IMR-90 (cell line): ENCODE measurements around the gene ANKRD40. TPM values are rescaled to one million over a fixed set of nuclear protein-coding genes. Genes with fewer than 3 reads are reported as not detected.

Experiments
- ATAC-seq: fragments of 200-7000 bp; cut with Tn5 transposase; 2 replicates; pipeline ENCODE4 v1.9.1; 2020; ENCODE audit warnings: low read depth, mild to moderate bottlenecking, moderate library complexity
- BruUV-seq: library from RNA; stranded (reverse); fragments of 400-500 nt; replicated peaks from 2 replicates; lab custom pipeline; 2021; lab: Mats Ljungman, UMichigan
- CTCF ChIA-PET: fragments of 300-600 bp; formaldehyde crosslinking; extraction: SDS; loops from one replicate; lab custom pipeline; 2021; ENCODE audit warnings: antibody characterized with exemption; lab: Yijun Ruan, JAX
- POLR2A ChIA-PET: fragments of 300-600 bp; sonication (Branson Sonifier 250); formaldehyde crosslinking; loops from one replicate; lab custom pipeline; 2022; ENCODE audit warnings: antibody characterized with exemption; ENCODE audit not compliant: unreplicated experiment; lab: Charles Lee
- DNase-seq: peaks from one replicate; pipeline ENCODE4 v3.0.0; 2013
- H2AFZ ChIP-seq: replicated peaks from 2 replicates; pipeline ENCODE3; 2013; ENCODE audit warnings: low read length, mild to moderate bottlenecking; ENCODE audit not compliant: poor library complexity
- H2AK5ac ChIP-seq: 2 replicates; pipeline ENCODE4 v1.6.1; 2013; ENCODE audit warnings: low read depth, low read length, inconsistent platforms
- H2AK9ac ChIP-seq: replicated peaks from 2 replicates; pipeline ENCODE3; 2013; ENCODE audit warnings: mild to moderate bottlenecking, low read depth, low read length, moderate library complexity; ENCODE audit not compliant: poor library complexity
- H2BK120ac ChIP-seq: 2 replicates; pipeline ENCODE4 v1.6.1; 2013; ENCODE audit warnings: low read depth, low read length, inconsistent platforms
- H2BK15ac ChIP-seq: 3 replicates; pipeline ENCODE4 v1.6.1; 2013; ENCODE audit warnings: low read depth, low read length, inconsistent platforms
- H2BK20ac ChIP-seq: 2 replicates; pipeline ENCODE4 v1.6.1; 2013; ENCODE audit warnings: low read depth, mild to moderate bottlenecking, inconsistent platforms, low read length, moderate library complexity
- H2BK5ac ChIP-seq: 2 replicates; pipeline ENCODE4 v1.6.1; 2013; ENCODE audit warnings: mild to moderate bottlenecking, low read depth, low read length, inconsistent platforms; ENCODE audit not compliant: poor library complexity, severe bottlenecking
- H3K14ac ChIP-seq: replicated peaks from 2 replicates; pipeline ENCODE4 v1.6.1; 2013; ENCODE audit warnings: low read depth, low read length, inconsistent platforms
- H3K18ac ChIP-seq: 2 replicates; pipeline ENCODE4 v1.6.1; 2013; ENCODE audit warnings: low read depth, low read length, control low read depth
- H3K23ac ChIP-seq: 2 replicates; pipeline ENCODE4 v1.6.1; 2013; ENCODE audit warnings: low read depth, low read length, inconsistent platforms
- H3K27ac ChIP-seq: 2 replicates; pipeline ENCODE4 v1.5.1; 2013; ENCODE audit warnings: mild to moderate bottlenecking, control low read depth, low read length; ENCODE audit not compliant: insufficient read depth
- H3K27me3 ChIP-seq: 2 replicates; pipeline ENCODE4 v1.6.1; 2013; ENCODE audit warnings: low read length; ENCODE audit not compliant: control insufficient read depth, insufficient read depth
- H3K36me3 ChIP-seq: 2 replicates; pipeline ENCODE4 v1.6.1; 2013; ENCODE audit warnings: low read length, mixed read lengths; ENCODE audit not compliant: control insufficient read depth, insufficient read depth
- H3K4ac ChIP-seq: 2 replicates; pipeline ENCODE4 v1.6.1; 2013; ENCODE audit warnings: low read depth, low read length, inconsistent platforms
- H3K4me1 ChIP-seq: 2 replicates; pipeline ENCODE4 v1.6.1; 2013; ENCODE audit warnings: low read length, mixed read lengths; ENCODE audit not compliant: control insufficient read depth, insufficient read depth
- H3K4me2 ChIP-seq: 2 replicates; pipeline ENCODE4 v1.6.1; 2013; ENCODE audit warnings: low read depth, mild to moderate bottlenecking, control low read depth, low read length, moderate library complexity
- H3K4me3 ChIP-seq: 2 replicates; pipeline ENCODE4 v1.5.1; 2013; ENCODE audit warnings: low read depth, mild to moderate bottlenecking, control low read depth, low read length, moderate library complexity; ENCODE audit not compliant: insufficient read depth
- H3K56ac ChIP-seq: 2 replicates; pipeline ENCODE4 v1.6.1; 2013; ENCODE audit warnings: low read length, inconsistent platforms; ENCODE audit not compliant: insufficient read depth; ENCODE audit errors: extremely low read depth
- H3K79me1 ChIP-seq, 2 experiments: 2 replicates each; pipeline ENCODE4 v1.6.1; 2013; ENCODE audit warnings: low read length in 2 of 2, inconsistent platforms in 1 of 2, low read depth in 1 of 2
- H3K9ac ChIP-seq: 2 replicates; pipeline ENCODE4 v1.6.1; 2013; ENCODE audit warnings: low read depth, low read length, control low read depth
- H3K9me1 ChIP-seq: 2 replicates; pipeline ENCODE4 v1.6.1; 2013; ENCODE audit warnings: low read length, inconsistent platforms; ENCODE audit not compliant: insufficient read depth
- H3K9me3 ChIP-seq: 2 replicates; pipeline ENCODE4 v1.6.1; 2013; ENCODE audit warnings: low read length; ENCODE audit not compliant: control insufficient read depth, insufficient read depth
- H4K20me1 ChIP-seq: 2 replicates; pipeline ENCODE4 v1.6.1; 2013; ENCODE audit warnings: low read length, inconsistent platforms; ENCODE audit not compliant: insufficient read depth
- H4K5ac ChIP-seq: 2 replicates; pipeline ENCODE4 v1.6.1; 2013; ENCODE audit warnings: mild to moderate bottlenecking, low read depth, low read length, control low read depth
- H4K8ac ChIP-seq, 2 experiments: 2 replicates each; pipeline ENCODE4 v1.6.1; 2013; ENCODE audit warnings: low read depth in 2 of 2, low read length in 2 of 2, control low read depth in 1 of 2, inconsistent platforms in 1 of 2
- H4K91ac ChIP-seq: 2 replicates; pipeline ENCODE4 v1.6.1; 2013; ENCODE audit warnings: low read depth, low read length, inconsistent platforms; ENCODE audit not compliant: insufficient read depth
- MAFK ChIP-seq: IDR thresholded peaks from 2 replicates; pipeline ENCODE4 v1.6.1; 2012; ENCODE audit warnings: low read depth, low read length, improper control_type of control experiment
- MXI1 ChIP-seq: IDR thresholded peaks from 2 replicates; pipeline ENCODE4 v1.6.1; 2012; ENCODE audit warnings: low read depth, mild to moderate bottlenecking, low read length, moderate library complexity, borderline replicate concordance
- WGBS, 2 experiments: methylation state at CpG; one replicate each; pipeline versions ENCODE4 v1.1.5 to v1.1.7; 2013; ENCODE audit warnings: missing lambda C conversion rate in 2 of 2; ENCODE audit not compliant: insufficient read length in 1 of 2; ENCODE audit errors: extremely low coverage in 2 of 2; 5-methylcytosine and 5-hydroxymethylcytosine counted together
- dilution Hi-C: fragments of 300-500 bp; cut with HindIII; formaldehyde crosslinking; loops from one replicate; pipeline ENCODE4 v1.14.3; 2018; ENCODE audit warnings: low sequenced_read_pairs; ENCODE audit not compliant: unreplicated experiment
- in situ Hi-C: fragments of 300-500 bp; cut with MboI; formaldehyde crosslinking; loops from 3 replicates; pipeline ENCODE4 v1.14.3; 2019; ENCODE audit warnings: low sequenced_read_pairs, inconsistent platforms, mixed read lengths
- intact Hi-C: fragments of 100-400 bp; cut with micrococcal nuclease; formaldehyde crosslinking; loops from 2 replicates; pipeline ENCODE4 v1.10.0; 2022
- polyA plus RNA-seq, 3 experiments: library from polyadenylated mRNA; depleted of rRNA; stranded (reverse); fragments of >200 nt; gene quantifications; 2 replicates each; pipeline ENCODE4 v1.2.3, GENCODE V29; 2012; ENCODE audit warnings: low replicate concordance in 1 of 3
- total RNA-seq: library from RNA; depleted of rRNA; stranded (reverse); fragments of >200 nt; gene quantifications from 2 replicates; pipeline ENCODE4 v1.2.3, GENCODE V29; 2012
- TF ChIP-seq, protein P1 (sequence below): fragments of 150-350 bp; IDR thresholded peaks from 2 replicates; pipeline ENCODE4 v1.6.1; 2017; ENCODE audit warnings: mild to moderate bottlenecking, antibody characterized with exemption, low read length, low read depth

ANKRD40 gene
- total and polyA plus RNA-seq, 2 of the 4 experiments (the other 2 are of a cell fraction), result 23.4 to 35.8 TPM

DNA sequence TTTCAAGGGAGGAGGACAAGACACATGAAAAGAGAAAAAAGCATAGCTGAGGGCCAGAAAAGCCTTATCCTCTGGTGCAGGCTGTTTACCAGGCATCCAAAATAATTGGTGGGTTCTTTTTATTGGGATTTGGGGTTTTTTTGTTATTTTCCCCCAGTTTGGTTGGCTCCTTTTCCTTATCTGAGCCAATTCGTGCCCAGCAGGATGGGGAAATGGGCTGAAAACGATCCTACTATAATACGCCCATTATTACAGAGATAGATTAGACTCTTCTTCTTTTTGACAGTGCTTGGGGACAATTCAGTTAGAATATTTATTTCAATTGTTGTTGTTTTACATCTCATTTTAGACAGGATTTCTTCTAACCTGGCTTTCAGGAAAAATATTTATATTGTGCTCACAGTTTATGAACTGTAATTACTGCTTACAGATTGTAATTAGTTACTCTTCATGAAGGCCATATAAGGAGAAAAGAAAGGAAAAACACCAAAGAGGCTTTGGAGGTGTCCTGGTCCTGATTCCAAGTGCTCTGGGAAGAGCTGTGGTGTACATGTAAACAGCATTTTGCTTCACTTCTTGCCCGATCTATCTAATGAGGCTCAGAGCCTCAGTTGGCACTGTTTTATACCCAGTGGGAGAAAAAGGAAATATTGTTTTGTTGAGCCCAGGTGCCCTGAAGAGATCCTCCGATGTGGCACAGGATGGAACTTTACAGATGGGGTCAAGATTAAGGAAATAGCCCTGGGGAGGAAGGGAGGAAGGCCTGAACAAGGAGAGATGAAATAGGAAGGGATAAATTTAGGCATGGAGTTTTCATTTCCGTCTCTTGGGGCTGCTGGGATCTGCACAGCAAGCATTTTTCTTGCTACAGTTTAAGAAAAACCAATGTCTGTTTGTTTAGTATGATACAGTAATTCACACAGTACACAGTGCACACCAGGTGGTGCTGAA lies 611 bp upstream of the ANKRD40 start:
- Histone ChIP-seq H2AK9ac (peak overlapping the region; percentile 91), H4K91ac (peak overlapping the region; percentile 91), H3K4me2 (peak overlapping the region; percentile 89), H3K36me3 (peaks cover 2% of the 10 kb centered on the region), H3K79me1 (peaks cover 17 to 47% of the 10 kb centered on the region in 2 experiments; a peak in 3 of 4 replicates), H3K18ac (peak overlapping the region; percentile 70), H3K23ac (peak overlapping the region; percentile 98), H2BK120ac (peak overlapping the region; percentile 95), H3K4me1 (peaks cover 7% of the 10 kb centered on the region), H3K14ac (peak overlapping the region; percentile 99), H4K5ac (peak overlapping the region; percentile 83), H4K20me1 (0 out of 2 replicates have a peak, but pooled peaks cover 6% of the 10 kb centered on the region), H3K56ac (peak overlapping the region; percentile 92), H3K4ac (peak overlapping the region; percentile 96), H2BK15ac (peak overlapping the region; percentile 98), H4K8ac (peak overlapping the region; percentile 93 to 97), H3K4me3 (peak overlapping the region; percentile 84), H2BK5ac (peak overlapping the region; percentile 88), H2BK20ac (peak overlapping the region; percentile 93), H3K9me1 (peaks cover 9% of the 10 kb centered on the region; the same call in 1 of the 2 replicates), H3K9me3 (no peaks in the 10 kb centered on the region), H2AFZ (peak overlapping the region; percentile 84), H3K9ac (peak overlapping the region; percentile 80), H3K27ac (peak overlapping the region; percentile 82), H2AK5ac (peak overlapping the region; percentile 79), H3K27me3 (0 out of 2 replicates have a peak, but pooled peaks cover 1% of the 10 kb centered on the region)
- DNase-seq (no peak), ATAC-seq (0 out of 2 replicates have a peak, but pooled peaks have one; percentile 1)
- dilution Hi-C loops (no loop called here), in situ Hi-C loops (no loop called here), intact Hi-C loops (loop anchor here (1.0 kb wide), 1 partner anchor 11 kb away; the partner anchor contains the start of gene LUC7L3)
- no TSS peak for BruUV-seq
- WGBS, 2 experiments, result 8% methylated on average over 2 of the region's 6 CpGs; no CpG with 5 or more reads in 1 of the 2 experiments
- ChIA-PET POLR2A (interaction anchor here (0.6 kb wide), 1 partner anchor 214 kb away, joined by 3 read pairs; no protein-coding TSS in a partner anchor), CTCF (no interaction called here)
- TF ChIP-seq MXI1 (no peak), MAFK (peak; percentile 56)
- TF ChIP-seq, protein P1, sequence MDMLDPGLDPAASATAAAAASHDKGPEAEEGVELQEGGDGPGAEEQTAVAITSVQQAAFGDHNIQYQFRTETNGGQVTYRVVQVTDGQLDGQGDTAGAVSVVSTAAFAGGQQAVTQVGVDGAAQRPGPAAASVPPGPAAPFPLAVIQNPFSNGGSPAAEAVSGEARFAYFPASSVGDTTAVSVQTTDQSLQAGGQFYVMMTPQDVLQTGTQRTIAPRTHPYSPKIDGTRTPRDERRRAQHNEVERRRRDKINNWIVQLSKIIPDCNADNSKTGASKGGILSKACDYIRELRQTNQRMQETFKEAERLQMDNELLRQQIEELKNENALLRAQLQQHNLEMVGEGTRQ, result no peak
